ENCODE measurements around the gene EFNA5.

The EFNA5 gene

DNA sequence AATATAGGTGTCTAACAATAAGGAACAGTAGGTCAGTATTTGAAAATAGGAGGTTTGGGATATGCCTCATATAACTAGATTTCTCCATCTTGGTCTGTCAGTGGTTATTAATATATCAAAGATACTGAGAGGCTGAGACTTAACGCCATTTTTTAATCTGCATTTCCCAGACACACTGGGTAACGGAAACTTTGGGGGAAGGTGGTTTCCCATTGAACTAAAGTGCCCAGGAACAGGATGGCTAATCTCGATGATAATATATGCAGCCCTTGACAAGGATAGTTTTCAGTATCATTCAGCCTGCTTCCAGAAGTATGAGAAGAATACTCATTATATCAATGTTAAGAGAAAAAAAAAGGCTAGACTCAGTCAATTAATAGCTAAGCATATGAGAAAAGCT is 30.7 kb downstream of the EFNA5 start:
- DNase-seq (ENCODE audit: low spot score) = no peak

DNA sequence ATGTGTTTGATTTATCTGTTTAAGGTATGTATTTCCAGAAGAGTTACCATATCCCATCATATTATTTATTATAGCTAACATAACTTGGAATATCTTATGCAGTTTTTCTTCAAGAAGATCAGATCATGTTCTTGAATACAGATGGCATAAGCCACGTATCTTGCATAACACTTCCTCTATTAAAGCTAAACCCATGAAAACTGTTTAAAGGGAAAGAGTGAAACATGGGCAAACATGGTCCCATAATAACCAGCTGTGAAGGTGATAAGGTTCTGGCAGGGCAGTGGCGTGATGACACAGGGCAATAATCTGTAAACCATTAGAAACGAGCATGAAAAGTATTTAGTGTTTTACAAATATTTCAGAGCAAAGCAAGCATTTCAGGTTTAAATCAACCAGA is 34.2 kb downstream of the EFNA5 start:
- DNase-seq (ENCODE audit: low spot score) = no peak

DNA sequence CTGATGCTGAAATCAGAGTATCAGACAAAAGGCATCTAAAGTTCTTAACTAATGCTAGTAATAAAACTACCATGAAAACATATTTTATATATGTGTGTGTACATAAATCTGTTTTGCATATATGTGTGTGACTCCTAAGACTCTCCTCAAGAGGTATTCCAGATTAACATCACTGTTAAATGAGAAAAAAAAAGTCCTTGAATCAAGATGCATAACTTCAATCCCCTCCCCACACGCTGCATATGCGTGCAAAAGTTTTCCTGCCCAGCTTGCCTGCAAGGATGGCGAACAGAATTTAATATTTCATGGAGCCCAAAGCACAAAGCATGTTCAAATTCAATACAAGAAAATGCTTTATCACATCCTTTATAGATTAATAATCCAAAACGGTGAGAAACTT is 34.7 kb downstream of the EFNA5 start:
- DNase-seq (ENCODE audit: low spot score) = no peak

DNA sequence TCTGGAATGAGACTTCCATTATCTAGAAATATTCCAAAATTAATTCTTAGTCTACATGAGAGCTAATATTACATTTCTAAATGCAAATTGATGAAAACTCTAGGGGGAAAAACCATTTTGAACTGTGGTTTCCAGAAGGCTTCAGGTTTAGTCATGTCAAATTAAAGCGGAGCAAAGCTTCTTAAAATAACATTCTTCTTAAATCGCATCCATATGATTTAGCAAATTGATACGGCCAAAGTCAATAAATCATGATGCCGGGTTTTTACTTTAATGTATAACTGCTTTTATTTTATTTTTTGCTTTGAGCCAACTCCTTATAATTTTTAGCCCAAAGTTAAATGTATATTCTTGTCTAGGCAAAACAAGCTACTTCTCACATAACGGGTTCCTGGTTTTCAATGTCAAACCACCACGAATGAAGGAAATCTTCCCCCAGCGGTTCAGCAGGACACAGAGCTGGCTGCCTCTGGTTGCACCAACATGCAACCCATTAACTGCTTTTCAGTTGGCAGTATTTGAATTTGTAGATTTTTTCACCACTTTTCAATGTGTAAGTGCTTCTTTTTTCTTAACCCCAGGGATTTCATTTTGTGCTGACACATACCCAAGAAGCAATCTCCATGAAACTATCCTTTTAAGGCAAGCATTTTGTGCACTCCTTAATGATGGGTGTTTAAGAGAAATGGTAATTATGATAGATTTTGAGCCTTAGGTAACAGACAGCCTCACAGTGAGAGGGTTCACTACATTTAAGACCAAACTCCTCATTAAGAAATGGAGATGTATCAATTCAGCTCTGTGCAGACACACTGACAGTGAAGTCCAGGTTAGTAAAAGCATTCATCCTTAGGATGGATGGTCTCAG is 35.5 kb downstream of the EFNA5 start:
- no peak for DNase-seq (ENCODE audit: low spot score)

DNA sequence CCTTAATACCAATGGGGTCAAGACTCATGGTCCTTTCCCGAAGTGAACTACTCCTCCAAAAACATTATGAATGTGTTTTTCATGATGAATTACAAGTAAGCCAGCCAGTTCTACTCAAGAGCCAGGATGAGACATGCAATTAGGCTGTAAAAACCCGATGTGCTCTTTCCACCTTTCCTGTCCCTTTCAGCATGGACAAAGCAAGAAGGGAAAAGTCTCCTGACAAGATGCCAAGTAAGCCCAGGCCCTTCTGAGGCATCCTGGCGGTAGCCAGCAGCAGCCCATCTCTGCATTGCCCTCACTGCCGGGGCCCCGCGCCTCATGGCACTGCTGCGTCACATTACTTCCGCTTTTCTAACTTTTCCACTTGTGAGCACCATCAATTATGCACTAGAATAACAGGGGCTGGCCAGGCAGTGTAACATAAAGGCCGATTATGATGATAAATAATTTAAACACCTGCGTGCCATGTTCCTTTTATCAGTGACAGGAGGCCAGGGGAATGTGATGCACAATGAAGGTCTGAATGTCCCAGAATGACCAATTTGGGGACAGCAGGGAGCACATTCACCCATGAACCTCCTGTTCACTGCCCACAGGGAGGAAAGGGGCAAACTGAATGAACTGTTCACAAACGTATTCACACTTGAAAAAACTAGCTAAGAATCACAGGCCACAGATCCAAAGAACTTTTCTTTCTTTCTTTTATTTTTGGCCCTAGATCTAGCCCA is 37.4 kb downstream of the EFNA5 start:
- DNase-seq (ENCODE audit: low spot score) = no peak

DNA sequence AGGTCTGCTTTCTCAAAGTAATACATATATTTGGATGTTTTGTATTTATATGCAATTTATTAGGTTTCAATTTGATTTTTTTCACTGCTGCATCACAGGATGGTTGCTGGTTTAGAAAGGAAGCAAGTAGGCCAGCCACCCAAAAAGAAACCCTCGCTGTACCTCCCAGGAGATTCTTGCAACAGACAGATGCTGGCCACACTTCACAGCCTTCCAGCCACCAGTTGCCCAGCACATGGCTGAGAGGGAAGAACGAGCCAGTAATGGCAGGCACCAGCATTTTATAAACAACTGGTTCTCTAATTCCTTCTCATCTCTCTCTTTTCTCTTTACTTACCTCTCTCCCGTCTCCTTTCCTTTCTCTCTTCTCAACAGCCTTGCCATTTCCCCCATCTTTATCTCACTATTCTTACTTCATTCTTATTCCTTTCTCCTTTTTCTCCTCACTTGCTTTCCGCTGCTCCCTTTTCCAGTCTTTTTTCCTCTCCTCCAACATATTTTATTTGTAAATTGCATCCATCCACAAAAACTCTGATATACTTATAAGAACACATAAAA is 38.9 kb downstream of the EFNA5 start:
- no peak for DNase-seq (ENCODE audit: low spot score)

DNA sequence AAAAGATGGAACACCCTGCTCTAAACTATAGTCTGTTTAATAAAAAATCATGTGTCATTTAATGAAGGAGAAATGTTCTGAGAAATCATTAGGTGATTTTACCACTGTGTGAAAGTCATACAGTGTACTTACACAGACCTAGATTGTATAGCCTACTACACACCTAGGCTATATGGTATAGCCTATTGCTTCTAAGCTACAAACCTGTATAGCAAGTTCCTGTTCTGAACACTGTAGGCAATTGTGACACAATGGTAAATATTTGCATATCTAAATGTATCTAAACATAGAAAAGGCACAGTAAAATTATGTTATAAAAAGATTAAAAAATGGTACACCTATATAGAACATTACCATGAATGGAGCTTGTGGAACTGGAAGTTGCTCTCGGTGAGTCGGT is 40.6 kb downstream of the EFNA5 start:
- no peak for DNase-seq (ENCODE audit: low spot score)

DNA sequence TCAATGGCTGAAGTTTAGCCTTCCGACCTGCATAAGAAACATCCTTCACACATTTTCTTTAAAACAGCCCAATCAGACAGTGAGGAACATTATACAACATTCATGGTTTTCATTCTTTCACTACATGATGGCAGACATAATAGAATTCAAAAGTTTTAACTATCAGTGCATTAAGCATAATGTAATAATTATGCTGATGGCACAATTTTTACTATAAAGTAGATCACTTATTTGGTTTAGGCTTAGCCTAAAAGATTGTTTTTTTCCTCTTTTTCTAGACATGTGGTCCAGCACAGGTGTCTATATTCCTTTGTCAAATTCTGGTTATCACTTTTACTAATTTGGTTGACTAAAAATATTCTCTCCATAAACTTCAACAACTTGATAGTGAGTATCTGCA is 46.5 kb downstream of the EFNA5 start:
- DNase-seq (ENCODE audit: low spot score) = no peak

DNA sequence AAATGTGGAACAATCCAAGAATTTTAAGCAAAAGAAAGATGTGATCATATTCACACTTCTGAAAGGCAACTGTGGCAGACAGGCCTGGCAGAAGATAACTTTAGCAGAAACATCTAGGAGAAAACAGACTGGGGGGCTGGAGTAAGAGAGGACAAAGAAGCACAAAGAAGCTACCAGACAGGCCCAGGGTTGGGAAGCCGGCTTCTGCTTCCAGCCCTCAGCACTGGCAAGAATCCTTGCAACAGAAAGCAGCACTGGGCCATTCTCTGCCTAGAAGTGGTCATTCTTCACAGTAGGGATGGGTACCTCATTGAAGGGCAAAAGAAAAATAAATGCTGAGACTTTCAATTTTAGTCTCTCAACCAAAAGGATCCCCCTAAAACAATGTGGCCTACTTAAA is 49.6 kb downstream of the EFNA5 start:
- DNase-seq (ENCODE audit: low spot score) = no peak

DNA sequence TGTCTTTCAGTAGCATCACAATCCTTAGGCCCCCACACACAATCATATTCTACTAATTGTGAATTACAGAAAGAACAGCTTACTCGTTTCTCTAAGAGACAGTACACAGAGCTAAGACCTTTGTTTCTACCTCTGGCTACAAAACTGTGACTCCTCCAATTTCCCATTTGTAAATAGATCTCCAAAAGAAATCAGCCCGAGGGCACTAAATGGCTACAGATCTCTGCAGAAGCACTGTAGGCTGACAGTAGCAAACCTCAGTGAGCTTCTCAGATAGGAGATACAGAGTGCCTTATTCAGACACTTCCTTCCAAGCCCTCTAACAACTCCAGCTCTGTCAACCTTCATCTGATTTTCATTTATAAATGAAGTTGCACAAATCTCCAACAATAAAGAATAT is 51.0 kb downstream of the EFNA5 start:
- DNase-seq (ENCODE audit: low spot score) = no peak

DNA sequence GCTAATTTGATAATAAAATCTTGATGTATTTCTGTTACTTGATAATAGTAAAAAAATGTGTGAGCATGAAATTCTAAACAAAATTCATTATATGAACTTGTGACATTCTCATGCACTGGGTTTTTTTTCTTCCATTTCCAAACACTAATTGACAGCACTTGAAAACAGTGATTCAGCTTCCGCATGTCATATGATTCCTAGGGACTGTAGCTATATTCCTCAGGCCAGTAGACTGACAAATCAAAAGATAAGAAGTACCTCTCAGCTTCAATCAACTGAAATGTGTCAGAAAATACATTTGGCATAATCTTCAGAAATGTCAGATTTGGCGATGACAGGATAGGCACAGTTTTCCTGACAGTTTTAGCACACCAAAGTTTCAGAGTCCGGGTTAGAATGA is 52.5 kb downstream of the EFNA5 start:
- no peak for DNase-seq (ENCODE audit: low spot score)

DNA sequence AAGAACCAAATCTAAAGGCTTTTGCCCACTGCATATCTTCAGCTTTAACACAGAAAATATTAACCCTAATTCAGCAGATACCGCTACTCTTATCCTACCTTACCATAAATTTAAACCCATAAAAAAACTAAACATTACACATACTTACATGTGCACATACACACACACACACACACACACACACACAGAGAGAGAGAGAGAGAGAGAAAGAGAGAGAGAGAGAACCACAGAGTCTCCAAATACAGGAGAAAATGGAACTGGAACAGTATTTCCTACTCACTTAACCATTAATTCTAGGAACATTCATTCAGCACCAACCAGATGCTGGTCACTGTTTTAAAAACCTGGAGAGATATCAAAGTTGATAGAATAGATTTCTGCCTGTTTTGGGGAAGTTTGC is 53.7 kb downstream of the EFNA5 start:
- DNase-seq (ENCODE audit: low spot score) = no peak

DNA sequence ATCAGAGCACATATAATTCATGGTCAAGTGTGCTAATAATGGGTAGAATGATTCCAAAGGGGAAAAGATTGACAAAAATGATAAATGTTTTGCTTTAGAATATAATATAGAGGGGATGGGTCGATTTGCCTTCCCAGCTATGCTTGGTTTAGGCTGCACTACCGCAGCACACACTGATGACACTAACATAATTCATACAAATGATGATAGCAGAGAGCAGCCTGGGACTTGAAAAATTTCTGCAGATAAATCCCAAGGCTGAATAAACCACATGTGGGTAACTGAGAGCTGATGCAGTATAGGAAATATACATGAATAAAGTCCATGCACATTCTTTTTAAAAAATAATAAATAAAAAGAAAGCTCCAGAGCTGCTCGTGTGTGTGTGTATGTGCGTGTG is 54.5 kb downstream of the EFNA5 start:
- DNase-seq (ENCODE audit: low spot score) = no peak

DNA sequence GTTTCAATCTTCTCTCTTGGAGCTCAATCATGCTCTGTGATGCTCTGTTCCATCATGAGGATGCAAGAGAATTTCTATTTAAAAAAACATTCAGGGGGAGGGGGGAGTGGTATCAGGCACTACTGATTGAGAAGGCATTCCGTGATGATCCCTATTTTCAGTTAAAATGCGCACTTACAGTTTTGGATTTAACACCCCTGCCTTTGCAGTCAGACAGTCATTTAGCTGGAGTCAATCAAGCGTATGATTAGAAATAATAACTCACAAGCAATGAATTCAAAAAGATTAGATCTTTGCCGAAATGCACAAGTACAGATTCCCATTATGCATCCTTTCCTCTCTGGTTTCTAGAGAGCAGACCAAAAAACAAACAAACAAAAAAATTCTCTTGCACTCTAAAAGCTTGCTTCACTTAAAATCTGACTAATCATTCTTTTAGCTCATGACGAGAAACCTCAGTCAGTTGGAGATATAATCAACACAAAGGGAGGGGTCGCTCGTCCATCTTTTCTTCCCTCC is 55.4 kb downstream of the EFNA5 start:
- no peak for DNase-seq (ENCODE audit: low spot score)

DNA sequence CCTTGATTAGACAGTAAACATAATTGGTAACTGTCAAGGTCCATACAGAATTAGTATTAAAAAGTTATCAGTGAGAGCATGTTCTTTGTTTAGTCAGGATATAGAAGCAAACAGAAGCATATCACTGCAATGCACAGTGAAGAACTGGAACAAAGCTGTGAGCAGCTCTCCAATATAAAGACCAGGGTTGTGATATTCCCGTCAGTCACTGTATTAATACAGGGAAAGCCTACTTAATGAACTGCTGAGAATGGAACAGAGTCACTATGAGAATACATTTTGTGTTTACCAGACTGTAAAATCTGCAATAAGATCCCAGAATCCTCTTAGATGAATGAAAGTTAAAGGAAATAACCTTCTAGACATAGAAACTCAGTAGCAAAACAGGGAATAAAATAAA is 58.2 kb downstream of the EFNA5 start:
- no peak for DNase-seq (ENCODE audit: low spot score)

DNA sequence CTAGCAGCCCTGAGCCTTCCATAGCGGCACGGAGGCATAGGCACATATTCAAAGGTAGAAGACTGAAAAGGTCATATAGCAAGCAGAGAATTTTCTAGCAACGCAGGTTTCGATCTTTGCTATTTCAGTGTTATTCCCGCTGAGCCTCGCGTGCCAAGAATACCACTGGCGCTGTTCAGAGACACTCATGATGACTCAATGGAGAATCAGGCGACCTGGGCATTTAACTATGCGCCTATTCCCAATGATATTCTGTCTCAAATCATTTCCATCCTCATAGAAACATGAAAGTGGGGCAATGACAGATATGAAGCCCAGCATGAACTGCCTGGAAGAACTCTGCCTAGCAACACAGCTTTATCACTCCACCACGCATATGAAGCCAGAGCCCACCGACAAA is 59.9 kb downstream of the EFNA5 start:
- no peak for DNase-seq (ENCODE audit: low spot score)

DNA sequence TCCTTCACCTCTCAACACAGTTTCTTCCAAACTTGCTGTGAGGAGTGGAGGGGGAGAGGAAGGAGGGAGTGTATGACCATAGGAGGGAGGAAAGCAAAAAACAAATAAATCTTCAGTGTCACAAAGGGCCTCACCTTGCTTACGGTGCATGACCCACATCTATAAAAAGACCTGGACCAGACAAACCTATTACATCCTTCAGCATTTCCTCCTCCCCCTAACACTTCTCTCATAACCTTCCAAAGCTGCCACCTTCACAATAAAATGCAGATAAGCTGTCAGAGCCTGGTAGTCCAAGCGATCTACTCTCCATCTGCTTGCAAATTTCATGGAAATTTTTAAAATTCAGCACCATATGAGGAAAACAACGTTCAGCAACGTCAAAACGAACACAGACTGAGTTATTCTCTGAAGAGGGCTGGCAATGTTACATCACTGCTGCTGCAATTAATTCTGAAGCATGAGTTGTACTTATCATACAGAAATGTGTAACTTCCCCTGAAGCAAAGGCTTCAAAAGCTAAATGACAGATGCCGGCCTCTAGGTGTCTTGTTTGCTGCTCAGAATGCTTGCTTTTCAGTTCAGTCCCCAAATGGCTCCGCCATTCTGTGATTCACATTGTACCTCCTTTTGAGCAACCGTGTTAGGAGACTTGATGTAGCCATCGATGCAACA is 62.9 kb downstream of the EFNA5 start:
- DNase-seq (ENCODE audit: low spot score) = no peak

DNA sequence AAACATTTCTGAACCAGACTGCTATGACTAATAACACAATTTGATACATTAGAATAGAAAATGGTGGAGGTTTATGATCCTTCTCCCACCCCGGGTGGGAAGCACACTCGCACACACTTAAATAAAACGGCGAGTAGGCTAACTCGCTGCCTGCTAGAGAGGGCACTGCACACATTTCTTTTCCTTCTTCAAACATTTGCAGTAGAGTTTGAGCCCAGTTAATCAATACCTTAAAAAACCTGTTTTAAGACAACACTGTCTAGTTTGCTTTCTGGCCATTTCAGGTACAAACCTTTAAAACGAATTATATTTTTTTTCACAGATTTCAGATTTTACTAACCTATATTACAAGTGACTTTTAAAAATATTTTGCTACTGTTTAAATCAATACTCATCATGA is 63.5 kb downstream of the EFNA5 start:
- no peak for DNase-seq (ENCODE audit: low spot score)

DNA sequence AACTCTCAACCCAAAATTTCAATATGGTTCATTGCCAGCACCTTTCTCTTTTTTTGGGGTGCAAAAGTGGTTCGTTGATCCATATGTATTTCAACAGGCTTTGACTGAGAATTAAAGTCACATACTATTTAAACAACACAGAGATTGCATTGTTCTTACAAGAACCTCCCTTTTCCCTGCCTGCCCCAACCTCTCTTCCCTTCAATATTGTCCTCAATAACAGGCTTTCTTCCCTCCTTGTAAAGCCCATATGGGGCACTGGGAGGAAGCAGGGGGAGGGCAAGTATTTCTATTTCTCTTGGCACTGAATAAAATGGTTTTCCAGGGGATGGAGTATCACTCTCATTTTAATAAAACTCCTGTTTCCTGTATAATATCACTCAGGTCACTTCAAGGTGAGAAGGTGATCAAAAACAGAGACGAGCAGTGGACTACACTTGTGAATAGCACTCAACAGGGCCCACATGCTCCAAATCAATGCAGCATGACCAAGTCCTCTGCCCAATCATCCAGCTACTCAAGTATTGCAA is 65.1 kb downstream of the EFNA5 start:
- no peak for DNase-seq (ENCODE audit: low spot score)

DNA sequence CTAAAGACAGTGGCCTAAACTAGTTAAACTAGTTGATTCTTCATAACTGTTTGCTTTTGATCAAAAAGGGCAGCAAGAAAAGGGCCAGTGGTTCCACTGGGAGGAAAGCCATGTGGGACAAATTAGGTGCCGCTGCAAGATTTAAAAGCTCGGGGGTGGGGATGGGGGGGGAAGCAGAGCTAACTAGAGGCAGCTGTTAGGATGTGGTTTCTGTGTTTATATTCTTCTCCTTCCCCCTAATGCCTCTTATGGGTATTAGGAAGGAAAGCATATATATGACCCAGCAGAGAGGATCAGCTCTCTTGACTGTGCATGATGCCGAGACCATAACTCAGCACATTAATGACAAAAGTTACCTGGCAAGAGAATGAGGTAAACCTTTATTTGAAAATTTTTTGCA is 65.7 kb downstream of the EFNA5 start:
- DNase-seq (ENCODE audit: low spot score) = no peak

DNA sequence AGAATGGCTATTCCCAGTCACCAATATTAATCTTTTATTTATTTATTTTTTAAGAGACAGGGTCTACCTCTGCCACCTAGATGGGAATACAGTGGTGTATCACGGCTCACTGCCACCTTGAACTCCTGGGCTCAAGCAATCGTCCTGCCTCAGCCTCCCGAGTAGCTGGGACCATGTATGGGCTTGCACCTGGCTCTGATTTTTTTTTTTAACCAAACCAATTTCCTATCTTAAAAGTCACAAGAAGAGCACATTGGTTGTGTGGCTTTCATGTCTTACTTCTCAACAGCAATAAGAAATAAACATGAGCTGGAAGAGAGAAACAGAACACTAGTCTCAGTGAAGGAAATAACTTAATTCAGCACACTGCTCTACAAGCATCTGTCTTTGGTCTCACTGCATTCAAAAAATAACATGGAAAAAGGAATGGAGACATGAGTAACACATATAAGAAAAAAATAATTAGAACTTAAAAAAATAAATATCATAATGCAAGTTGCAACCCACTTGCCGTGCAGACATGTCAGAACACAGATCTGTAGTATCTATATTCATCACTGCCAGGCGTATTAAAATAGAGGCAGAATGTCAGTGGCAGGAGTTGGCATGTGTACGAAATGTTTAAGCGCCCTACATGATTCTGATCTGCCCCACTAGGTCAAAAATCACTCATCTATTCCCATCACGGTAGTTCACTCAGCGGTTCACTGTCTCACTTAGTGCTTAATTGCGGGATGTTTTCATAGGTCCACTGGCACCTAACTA is 66.4 kb downstream of the EFNA5 start:
- no peak for DNase-seq (ENCODE audit: low spot score)

DNA sequence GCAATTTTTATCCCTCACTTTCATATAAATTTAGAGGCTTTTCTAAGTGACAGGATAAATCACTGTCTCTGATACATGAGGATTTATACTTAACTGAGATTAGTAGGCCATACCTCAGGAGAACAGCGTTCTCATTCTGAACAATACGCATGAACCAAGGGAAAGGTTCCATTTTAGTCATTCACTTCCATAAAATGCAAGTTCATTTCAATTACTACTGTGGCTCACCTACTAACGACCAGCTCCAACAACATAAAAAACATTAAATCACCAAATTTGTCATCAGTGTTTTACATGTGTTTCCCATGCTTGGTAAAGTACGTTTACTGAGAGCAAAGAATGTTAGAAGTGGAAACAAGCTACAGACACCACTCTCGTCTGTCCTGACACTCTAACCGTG is 67.4 kb downstream of the EFNA5 start:
- DNase-seq (ENCODE audit: low spot score) = no peak
